GM18502 (cell line): ENCODE measurements around the gene GPC3.
"Not testable (repeated sequence)": the region's sequence is repeated elsewhere in the genome, so short reads cannot be mapped to it uniquely, and the experiment has no call there.

ENCODE experiments used
- ATAC-seq: cut with Tn5 transposase; IDR thresholded peaks from one replicate; pipeline ENCODE4 v1.9.1; 2021; ENCODE audit warnings: mild to moderate bottlenecking; ENCODE audit not compliant: unreplicated experiment, poor library complexity

The GPC3 gene

GRCh38 chrX:133999031-133999705 is 13.8 kb upstream of the GPC3 start:
- ATAC-seq = no peak

GRCh38 chrX:133995759-133996158 is 10.4 kb upstream of the GPC3 start:
- ATAC-seq = no peak

GRCh38 chrX:133994576-133994975 is 9.2 kb upstream of the GPC3 start:
- no peak for ATAC-seq

- no peak for ATAC-seq
These were observed 7.5 kb upstream of the GPC3 start for GRCh38 chrX:133992882-133993281.

- ATAC-seq = no peak
These were observed 6.4 kb upstream of the GPC3 start for GRCh38 chrX:133991814-133992213.

- ATAC-seq = not testable (repeated sequence)
These were observed 5.7 kb upstream of the GPC3 start for GRCh38 chrX:133991057-133991456.

GRCh38 chrX:133989993-133990392 is 4.6 kb upstream of the GPC3 start:
- no peak for ATAC-seq

- no peak for ATAC-seq
These were observed 4.1 kb upstream of the GPC3 start for GRCh38 chrX:133989490-133989889.

GRCh38 chrX:133988010-133988409 is 2.6 kb upstream of the GPC3 start:
- ATAC-seq = no peak

GRCh38 chrX:133987188-133987587 is 1.8 kb upstream of the GPC3 start:
- no peak for ATAC-seq

- no peak for ATAC-seq
These were observed 731 bp upstream of the GPC3 start for GRCh38 chrX:133985967-133986683.

GRCh38 chrX:133984857-133985163 is 584 bp downstream of the GPC3 start:
- no peak for ATAC-seq

GRCh38 chrX:133983974-133984845 is 1.2 kb downstream of the GPC3 start:
- ATAC-seq = no peak

GRCh38 chrX:133983256-133983973 is 2.0 kb downstream of the GPC3 start:
- no peak for ATAC-seq

- no peak for ATAC-seq
These were observed 3.5 kb downstream of the GPC3 start for GRCh38 chrX:133981924-133982323.

GRCh38 chrX:133980832-133981588 is 4.4 kb downstream of the GPC3 start:
- no peak for ATAC-seq

- ATAC-seq = no peak
These were observed 5.0 kb downstream of the GPC3 start for GRCh38 chrX:133980406-133980805.

- ATAC-seq = no peak
These were observed 5.7 kb downstream of the GPC3 start for GRCh38 chrX:133979641-133980230.

- no peak for ATAC-seq
These were observed 11.7 kb downstream of the GPC3 start for GRCh38 chrX:133973704-133974103.

- no peak for ATAC-seq
These were observed 12.5 kb downstream of the GPC3 start for GRCh38 chrX:133972916-133973315.
